Kidney capillary endothelial cell (primary cell): ENCODE data around the gene GPR26.

Source experiments
- DNase-seq: peaks from one replicate; pipeline ENCODE4 v3.0.0-alpha.2; 2018; ENCODE audit warnings: low spot score

Gene GPR26, protein sequence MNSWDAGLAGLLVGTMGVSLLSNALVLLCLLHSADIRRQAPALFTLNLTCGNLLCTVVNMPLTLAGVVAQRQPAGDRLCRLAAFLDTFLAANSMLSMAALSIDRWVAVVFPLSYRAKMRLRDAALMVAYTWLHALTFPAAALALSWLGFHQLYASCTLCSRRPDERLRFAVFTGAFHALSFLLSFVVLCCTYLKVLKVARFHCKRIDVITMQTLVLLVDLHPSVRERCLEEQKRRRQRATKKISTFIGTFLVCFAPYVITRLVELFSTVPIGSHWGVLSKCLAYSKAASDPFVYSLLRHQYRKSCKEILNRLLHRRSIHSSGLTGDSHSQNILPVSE

DNA sequence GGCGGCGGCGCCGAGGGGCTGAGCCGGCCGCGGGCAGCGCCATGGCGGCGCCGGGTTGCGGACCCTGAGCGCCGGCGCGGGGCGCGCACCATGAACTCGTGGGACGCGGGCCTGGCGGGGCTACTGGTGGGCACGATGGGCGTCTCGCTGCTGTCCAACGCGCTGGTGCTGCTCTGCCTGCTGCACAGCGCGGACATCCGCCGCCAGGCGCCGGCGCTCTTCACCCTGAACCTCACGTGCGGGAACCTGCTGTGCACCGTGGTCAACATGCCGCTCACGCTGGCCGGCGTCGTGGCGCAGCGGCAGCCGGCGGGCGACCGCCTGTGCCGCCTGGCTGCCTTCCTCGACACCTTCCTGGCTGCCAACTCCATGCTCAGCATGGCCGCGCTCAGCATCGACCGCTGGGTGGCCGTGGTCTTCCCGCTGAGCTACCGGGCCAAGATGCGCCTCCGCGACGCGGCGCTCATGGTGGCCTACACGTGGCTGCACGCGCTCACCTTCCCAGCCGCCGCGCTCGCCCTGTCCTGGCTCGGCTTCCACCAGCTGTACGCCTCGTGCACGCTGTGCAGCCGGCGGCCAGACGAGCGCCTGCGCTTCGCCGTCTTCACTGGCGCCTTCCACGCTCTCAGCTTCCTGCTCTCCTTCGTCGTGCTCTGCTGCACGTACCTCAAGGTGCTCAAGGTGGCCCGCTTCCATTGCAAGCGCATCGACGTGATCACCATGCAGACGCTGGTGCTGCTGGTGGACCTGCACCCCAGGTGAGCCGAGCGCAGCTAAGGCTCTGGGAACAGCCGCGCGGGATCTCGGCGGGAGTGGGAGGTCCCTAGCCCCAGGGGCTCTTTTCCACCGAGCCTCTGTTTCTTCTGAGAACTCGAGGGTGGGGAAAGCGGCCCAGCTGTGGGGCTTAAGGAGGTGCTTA is at the start of gene GPR26:
Gene GPR26 (plus strand): TSS at position 38 of the 919 bp plus-strand sequence. CDS start 53 bp downstream, at position 91.
- DNase-seq: no peak

DNA sequence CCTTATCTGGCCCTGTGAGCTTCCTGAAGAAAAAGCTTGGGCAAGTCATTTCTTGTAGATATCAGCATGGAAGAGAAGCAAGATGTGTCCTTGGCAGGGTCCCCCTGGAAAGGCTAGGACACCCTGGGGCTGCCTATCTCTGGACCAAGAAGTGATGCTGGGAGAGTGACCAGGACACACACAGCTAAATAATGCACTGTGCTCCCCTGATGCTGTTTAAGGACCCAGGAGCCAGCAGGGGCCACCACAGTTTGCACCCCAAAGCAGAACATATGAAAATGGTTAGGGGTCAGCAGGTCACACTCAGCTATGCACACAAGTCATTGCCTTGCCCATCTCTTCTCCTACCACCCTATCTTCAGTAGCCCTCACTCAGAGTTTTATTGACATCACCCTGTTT is 47.9 kb upstream of the GPR26 start:
- no peak for DNase-seq

DNA sequence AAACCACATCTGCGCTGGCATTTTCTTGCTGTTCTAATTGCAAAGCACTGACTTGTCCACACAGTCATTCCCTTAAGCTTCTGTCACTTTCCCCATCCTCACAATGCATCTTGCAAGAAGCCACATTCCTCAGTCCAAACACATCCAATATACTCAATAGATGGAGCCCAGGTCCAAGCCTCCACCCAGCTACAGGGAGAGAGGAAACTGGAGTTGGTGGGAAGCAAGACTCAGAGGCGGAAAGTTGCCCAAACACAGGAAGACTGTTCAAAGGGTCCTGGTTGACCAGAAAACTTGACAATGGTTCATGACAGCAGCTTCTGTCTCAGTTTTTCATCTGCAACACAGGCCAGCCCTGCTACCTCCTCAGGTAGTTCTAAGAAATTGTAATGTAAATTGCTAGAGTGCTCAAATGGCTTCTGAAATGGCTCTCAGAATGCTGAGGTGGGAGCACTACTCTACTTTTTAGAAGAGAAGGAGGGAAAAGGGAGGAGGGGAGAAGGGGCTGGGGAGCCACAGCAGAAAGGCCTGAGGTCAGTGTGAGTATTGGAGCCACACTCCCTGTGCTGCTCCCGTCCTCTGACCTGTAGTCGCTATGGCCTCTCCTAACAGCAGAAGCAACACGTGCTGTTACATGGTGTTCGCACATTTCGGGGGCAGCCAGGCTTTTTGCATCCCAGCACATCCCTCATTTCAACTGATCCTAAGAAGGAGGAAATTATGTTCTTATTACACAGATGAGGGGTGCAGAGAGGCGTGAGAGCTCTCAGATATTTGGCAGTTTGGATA is 46.9 kb upstream of the GPR26 start:
- no peak for DNase-seq

DNA sequence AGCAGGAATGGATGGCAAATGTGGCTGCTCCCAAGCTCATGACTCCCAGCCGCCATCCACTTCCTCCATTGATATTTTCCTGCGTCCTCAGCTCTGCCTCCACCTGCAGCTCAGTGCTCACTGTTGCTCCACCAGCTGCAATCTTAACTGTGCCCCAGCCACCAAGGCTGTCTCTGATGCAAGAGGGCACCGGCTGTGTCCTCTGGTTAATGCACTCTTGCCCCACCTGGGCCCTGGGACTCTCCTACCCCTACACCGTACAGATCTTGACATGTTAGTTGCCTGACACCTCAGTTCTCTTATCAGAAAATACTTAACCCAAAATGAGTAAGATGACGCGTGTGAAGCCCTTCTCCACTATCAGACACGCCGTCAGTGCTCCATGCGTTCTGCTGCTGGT is 45.5 kb upstream of the GPR26 start:
- DNase-seq: no peak

- DNase-seq: no peak
Observed at GRCh38 chr10:123621492-123621891, 44.7 kb upstream of the GPR26 start.

- DNase-seq: no peak
Observed at GRCh38 chr10:123621916-123622315, 44.2 kb upstream of the GPR26 start.

GRCh38 chr10:123622381-123622780 is 43.8 kb upstream of the GPR26 start:
- DNase-seq: no peak

DNA sequence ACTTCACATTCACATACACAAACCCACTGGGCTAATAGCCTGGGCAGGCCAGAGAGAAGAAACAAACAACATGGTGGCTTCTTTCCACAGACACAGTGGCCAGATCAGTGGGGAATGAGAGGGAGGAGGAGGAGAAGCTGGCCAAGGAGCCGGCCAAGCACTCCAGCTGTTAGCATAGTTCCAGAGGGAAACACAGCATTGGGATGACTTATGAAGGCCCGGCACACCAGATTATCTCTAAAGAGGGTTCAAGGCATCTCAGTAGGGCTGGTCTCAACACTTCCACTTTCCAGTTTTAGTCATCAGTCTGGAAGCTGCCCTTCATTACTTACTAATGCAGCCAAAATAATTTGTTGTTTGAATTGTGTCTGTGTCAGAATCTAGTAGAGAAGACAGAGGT is 42.1 kb upstream of the GPR26 start:
- DNase-seq: no peak

DNA sequence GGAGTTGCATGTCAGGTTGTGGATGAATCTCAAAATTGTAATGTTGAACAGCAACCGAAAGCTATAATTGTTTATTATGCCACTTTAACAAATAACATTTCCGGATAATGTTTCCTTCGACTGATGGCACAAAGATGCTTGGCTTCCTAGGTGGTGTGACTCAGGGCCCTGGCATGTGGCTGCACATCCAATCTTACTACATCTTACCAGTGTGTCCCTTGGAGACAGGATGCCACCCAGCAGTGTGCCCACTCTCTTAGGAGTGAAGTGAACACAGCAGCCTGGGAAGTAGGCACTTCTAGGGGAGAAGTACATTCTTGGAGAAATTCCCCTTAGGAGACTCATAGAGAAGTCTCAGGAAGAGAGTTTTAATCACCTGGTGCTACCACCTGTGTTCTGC is 33.0 kb upstream of the GPR26 start:
- DNase-seq: no peak

DNA sequence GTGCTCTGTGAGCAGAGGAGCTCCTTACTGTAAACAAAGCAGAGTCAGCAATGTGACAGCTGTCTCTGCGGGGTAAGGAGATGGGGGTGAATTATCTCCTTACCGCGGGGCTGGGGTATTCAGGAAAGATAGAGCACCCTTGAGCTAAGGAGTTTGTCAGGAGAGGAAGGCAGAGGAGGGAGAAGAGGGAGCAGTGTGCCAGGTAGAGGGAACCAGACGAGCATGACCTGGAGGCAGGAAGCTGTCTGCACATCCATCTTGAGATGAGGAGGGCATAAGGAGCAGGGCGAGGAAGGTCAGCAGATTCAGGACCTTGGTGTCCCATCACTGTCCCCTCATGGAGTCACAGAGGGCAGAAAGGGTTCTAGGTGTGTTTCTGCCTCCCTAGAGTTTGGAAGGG is 32.5 kb upstream of the GPR26 start:
- no peak for DNase-seq

GRCh38 chr10:123634221-123634620 is 31.9 kb upstream of the GPR26 start:
- no peak for DNase-seq

DNA sequence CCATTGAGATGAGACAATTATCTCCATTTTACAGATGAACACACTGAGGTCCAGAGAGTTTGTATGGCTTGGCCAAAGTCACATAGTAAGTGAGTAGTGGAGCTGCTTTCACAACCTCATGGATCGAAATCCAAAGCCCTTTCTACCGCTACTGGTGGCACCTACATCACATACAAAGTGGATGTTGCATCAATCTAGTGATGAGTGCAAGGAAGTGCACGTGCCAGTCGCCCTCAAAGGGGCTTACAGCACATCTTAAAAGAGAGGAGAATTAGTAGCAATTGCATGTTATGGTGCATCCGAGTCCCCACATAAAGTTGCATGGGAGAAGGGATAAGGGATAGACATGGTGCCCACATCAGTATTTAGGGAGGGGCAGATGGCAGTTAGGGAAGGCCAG is 31.0 kb upstream of the GPR26 start:
- DNase-seq: no peak

DNA sequence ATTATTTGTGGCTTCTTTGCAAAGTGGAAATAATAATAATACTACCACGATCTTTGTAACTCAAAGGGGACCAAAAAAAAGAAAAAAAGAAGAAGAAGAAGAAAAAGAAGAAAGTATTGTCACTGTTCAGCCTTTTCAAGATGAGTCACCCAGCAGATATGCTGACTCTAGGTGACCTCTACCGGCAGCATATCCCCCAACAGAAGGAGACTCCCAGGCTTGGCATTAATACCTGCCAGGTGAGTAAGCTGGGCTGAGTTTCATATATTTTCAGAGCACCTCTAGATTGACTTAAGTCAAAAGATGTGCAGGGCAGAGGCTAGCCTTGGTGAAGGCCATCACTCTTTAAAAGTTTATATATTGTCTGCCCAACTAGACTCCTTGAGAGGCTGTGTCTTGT is 30.4 kb upstream of the GPR26 start:
- no peak for DNase-seq

DNA sequence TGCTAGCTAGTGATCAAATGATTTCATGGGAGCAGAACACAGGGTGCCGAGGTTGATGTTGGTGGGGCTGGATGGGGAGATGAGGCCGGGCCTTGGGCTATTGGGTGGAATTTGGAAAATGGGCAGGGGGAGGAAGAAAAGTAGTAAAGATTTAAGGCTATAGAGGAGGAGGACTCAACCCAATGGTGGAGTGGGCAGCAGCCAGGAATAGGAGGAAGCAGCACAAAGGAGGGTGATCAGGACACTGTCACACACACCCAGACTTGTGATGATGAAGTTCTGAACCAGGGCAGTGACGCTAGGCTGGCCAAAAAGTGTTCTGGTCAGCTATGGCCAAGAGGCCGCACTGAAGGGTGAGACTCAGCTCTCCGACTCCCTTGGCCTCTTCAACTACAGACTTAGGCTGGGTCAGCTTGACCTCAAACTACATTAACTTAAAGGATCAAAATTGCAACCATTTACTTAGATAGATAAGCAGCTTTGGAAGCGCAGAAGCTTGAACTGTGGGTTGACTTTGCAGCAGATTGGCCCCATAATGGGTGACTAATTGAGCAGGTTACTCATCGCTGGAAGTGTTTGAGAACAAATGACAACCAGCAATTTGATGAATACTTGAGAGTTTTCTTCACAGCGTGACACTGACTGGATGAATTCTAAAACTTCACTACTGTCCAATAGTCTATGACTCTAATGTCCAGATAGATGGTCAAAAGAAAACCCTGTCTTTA is 29.4 kb upstream of the GPR26 start:
- peak; percentile 18 for DNase-seq

DNA sequence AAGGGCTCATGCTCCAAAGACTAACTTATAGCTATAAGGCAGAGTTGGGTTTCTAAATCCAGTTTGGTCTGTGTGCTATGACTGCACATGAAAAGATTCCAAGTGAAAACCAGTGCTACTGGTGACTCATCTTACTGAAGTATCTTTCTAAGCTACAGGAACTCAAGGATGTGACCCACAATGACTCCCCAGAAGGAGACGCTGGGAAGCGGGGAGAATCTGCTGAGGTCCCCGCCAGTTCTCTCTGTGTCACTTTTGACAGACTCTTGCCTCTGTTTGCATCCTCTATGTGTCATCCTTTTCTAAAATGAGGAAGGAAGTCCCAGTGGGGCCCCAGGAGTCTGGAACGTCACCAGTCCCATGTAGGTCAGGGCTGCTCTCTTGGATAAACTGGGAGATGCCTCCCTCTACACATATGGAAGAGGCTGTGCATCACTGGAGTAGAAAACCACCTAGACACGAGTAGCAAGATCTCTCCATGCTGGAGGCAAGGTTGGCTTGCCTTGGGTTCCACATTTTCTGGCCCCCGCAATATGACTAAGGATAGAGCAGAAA is 28.8 kb upstream of the GPR26 start:
- peak; percentile 47 for DNase-seq

- DNase-seq: no peak
Observed at GRCh38 chr10:123639131-123639530, 27.0 kb upstream of the GPR26 start.

DNA sequence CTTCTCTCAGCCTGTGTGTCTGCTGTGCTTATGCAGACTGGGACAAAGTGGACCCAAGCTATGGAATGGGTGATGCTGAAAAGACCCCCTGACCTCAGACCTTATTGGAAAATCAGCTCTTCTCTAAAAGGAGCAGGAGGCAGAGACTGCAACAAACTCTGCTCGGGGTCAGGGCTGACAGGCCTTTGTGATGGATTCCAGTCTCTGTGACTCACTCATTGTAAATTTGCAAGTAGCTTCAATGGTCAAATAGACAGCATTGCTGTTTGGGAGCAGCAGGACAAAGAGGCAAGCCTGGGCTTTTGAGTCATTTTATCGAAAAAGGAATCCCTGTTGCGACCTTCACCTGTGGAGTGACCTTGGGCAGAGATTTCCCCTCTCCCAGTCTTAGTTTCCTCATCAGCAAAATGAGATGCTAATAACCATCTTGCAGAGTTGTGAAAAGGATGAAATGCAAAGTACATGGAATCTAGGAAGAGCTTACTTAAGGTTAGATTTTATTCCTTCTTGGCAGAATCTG is 26.1 kb upstream of the GPR26 start:
- DNase-seq: no peak

- DNase-seq: no peak
Observed at GRCh38 chr10:123642293-123642692, 23.9 kb upstream of the GPR26 start.

GRCh38 chr10:123642697-123643096 is 23.5 kb upstream of the GPR26 start:
- DNase-seq: no peak

DNA sequence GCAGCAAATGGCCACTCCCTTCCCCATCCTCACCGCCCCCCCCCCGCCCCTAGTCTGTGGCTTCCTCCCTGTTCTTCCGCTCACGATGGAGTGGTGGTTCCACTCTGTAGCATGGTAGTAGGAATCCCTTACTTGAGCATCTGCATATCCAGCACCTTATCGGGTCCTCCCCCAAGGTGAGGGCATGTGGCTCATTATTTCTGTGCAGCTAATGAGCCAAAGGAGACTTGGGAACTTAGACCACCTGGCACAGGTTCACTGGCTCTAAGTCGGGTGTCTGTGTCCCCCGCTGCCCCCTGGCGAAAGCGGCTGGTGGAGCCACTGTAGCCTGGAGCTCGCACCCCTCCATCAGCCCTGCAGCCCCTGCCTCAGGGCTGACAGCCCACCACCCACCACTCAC is 22.8 kb upstream of the GPR26 start:
- no peak for DNase-seq

DNA sequence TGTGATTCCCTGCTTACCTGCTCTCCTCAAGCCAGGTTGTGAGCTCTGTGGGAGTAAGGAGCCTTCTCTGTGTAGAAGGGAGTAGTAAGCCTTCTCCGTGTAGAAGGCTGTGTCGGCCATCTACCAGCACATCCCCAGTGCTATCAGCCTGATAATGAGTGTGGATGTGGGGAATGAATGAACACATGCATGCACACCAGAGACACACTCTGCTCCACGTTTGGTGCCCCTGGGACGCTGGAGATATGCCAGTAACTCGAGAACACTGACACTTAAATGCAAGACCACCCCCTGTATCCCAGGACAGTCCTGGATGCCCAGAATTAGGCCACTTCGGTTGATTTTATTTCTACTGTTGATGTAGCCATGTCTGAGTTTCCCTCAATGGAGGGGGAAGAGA is 21.1 kb upstream of the GPR26 start:
- no peak for DNase-seq
